DMS79 (cell line): Measurements from ENCODE around the gene STARD3NL.
"Not testable (repeated sequence)": the region's sequence is repeated elsewhere in the genome, so short reads cannot be mapped to it uniquely, and the experiment has no call there.

Experiments used
- DNase-seq: peaks from one replicate; lab custom pipeline; 2025; lab: John Stamatoyannopoulos, UW

STARD3NL gene

DNA sequence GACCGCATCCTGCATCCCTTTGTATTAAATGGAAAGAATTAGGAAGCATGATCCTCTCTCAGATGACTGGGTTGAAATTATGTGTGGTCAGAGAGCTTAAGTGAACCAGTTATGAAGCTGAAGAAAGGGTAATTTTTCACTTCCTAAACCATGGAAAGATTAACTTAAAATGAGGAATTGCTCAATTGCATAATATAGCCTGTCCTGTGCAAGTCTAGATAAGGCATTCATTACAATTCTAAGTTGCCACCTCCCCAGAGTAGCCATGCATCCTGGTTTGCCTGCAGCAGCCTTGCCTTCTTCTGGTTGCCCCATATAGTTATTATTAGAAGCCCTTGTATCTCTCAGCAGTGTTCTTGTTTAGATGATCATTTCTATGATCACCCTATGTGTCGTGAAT, 45.3 kb downstream of the STARD3NL start:
- DNase-seq, result no peak

GRCh38 chr7:38224392-38224791, 46.3 kb downstream of the STARD3NL start:
- no peak for DNase-seq

GRCh38 chr7:38229386-38229785, 51.3 kb downstream of the STARD3NL start:
- no peak for DNase-seq

- no peak for DNase-seq
These were observed 52.0 kb downstream of the STARD3NL start for GRCh38 chr7:38229884-38230642.

DNA sequence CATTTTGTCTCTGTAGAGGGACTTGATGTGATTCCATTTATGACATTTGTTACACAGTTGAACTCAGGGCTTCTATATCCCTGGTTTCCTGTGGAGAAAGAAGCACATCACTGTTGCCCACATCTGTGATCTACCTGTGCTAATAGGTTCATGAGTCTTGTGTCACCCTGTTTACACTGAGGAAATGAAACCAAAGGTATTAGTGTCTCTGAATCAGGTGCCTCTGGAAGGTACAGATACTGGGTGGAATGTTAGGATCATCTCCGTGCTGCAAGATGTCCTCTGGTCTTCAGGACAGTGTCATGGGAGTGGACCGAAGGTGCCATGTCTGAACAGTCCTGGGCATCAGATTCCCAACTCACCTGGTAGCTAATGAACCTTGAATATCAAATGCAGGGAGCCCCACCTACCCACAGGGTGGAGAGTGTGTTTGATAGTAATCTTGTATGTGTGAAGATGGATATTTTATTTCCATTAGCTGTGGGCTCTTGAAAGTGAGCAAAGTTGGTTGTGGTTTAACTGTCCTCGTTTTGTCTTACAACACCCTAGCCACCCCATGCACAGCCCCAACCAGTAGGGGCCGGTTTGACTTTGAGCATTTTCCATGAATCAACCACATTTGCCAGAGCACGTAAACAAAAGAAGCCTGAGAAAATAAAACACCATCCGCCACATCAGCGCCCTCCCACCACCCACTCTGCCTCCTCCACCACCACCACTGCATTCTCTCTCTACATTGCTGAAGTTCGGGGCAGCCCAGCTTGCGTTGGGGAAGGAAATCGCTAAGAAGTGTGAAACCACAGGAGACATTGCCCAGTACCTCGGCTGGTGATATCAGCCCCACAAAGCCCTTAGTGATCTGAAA, 54.7 kb downstream of the STARD3NL start:
- no peak for DNase-seq

GRCh38 chr7:38234759-38235158, 56.7 kb downstream of the STARD3NL start:
- DNase-seq, result not testable (repeated sequence)

DNA sequence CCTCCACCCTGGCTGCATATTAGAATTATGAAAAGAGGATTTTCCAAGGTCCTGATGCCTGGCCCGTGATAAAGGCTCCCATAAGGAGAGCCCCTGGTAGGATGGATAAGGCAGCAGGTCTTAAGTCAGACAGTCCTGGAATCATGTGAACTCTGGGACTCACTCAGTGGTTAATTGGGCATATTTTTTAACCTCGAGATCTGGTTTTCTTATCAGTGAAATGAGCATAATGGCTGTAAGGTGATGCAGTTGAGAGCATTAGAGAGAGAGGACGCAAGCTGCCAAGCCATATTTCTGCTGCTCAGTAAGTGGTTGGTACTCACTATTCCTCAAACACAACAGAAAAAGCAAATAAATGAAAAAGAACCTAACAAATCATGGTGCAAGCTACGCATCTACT, 57.6 kb downstream of the STARD3NL start:
- no peak for DNase-seq

DNA sequence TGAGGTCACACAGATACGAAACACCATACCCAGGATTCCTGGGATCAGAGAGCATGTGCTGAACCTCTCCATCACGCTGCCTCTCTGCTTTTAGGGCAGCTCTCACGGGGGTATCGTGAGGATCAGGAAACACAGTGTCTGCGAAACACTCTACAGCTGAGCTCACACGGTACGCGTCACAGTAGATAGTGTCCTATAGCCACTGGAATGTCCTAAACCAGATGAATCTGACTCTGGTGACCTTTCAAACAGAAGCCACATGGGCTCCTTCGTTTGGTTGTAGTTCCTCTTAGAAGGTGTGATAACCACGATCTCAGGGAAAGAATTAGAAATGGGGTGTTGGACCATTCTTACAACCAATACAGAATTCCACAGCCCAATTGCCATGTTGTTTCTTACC, 61.1 kb downstream of the STARD3NL start:
- not testable (repeated sequence) for DNase-seq

DNA sequence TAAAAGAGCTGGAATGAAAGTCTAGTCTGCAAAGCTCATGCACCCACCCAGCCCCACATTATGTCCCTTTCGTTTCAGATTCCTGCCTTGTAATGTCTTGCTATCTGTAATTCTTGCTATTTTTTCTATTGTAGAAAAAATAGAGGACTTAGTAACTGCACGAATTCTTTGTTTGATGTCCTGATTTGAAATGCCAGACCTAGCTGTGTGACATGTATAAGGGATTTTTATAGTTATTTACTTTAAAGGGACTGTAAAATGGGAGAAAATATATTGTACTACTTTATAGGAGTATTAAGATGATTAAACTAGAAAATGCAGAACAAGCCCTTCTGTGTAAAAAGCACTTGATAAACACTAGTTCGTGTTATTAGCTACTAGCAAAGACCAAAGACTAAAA, 63.0 kb downstream of the STARD3NL start:
- no peak for DNase-seq

GRCh38 chr7:38242814-38243213, 64.8 kb downstream of the STARD3NL start:
- no peak for DNase-seq

GRCh38 chr7:38243345-38243744, 65.3 kb downstream of the STARD3NL start:
- DNase-seq, result not testable (repeated sequence)

- no peak for DNase-seq
These were observed 66.5 kb downstream of the STARD3NL start for GRCh38 chr7:38244516-38244915.

- no peak for DNase-seq
These were observed 67.4 kb downstream of the STARD3NL start for GRCh38 chr7:38245409-38245977.

DNA sequence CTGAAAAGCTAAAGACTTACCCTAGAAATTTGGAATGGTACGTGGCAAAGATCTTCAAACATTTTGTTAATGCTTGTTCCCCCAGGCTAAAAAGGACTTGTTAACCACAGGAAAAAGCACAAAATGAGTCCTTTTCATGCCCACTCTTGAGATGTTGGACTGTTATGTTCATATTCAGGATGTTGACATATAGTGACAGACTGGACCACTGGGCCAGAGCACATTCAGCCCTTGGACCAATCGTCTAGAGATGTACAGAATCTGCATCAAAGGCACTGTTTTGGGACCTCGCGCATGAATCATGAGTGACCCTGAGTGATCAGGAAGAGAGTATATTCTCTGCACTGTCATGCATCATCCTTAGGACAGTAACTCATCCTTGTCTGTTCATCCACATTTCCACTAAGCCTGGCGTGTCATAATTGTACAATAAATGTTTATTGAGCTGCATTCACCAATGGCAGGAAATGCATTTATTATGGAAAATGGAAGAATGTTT, 70.1 kb downstream of the STARD3NL start:
- no peak for DNase-seq

GRCh38 chr7:38249849-38250248, 71.8 kb downstream of the STARD3NL start:
- DNase-seq, result not testable (repeated sequence)

DNA sequence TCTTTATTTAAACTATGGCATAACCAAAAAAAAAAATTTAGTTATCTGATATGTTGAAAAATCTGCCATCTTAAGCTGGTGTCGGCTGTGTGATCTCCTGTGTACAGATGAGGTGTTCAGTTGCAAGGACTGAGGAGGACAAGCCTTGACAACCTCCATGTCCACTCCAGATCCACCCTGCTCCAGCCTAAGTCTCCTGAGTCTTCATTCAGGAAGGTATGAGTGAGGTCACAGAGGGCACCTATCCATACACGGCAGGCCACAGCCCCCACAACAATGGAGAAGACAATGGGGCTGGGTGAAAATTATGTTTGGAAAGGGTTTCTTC, 79.3 kb downstream of the STARD3NL start:
- no peak for DNase-seq

DNA sequence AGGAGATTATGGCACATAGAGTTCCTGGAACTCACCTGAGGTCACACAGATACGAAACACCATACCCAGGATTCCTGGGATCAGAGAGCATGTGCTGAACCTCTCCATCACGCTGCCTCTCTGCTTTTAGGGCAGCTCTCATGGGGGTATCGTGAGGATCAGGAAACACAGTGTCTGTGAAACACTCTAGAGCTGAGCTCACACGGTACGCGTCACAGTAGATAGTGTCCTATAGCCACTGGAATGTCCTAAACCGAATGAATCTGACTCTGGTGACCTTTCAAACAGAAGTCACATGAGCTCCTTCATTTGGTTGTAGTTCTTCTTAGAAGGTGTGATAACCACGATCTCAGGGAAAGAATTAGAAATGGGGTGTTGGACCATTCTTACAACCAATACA, 81.1 kb downstream of the STARD3NL start:
- DNase-seq, result not testable (repeated sequence)

DNA sequence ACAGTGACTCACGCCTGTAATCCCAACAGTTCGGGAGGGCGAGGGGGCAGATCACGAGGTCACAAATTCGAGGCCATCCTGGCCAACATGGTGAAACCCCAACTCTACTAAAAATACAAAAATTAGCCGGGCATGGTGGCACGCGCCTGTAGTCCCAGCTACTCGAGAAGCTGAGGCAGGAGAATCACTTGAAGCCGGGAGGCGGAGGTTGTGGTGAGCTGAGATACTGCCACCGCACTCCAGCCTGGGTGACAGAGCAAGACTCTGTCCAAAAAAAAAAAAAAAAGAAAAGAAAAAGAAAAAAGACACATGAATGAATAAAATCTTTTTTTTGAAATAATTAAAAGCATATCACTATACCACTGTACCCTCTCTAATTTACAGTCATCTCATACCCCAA, 83.6 kb downstream of the STARD3NL start:
- DNase-seq, result not testable (repeated sequence)

DNA sequence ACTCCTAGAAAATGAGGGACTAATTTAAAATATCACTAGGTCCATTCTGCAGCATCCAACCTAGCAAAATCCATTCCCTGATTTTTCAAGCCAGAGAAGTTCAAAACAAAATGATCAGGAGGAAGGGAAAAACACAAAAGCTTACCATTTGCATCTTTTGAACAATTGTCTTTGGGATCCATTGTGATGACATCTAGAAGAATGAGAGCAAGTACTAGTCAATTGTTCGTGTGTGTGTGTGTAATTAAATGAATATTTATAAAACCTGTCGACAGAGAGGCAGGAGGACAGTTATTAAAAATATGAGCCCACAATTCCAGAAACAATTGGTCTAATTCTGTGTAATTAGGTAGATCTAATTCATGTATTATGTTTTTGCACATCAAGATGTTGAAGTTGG, 84.0 kb downstream of the STARD3NL start:
- DNase-seq, result not testable (repeated sequence)

DNA sequence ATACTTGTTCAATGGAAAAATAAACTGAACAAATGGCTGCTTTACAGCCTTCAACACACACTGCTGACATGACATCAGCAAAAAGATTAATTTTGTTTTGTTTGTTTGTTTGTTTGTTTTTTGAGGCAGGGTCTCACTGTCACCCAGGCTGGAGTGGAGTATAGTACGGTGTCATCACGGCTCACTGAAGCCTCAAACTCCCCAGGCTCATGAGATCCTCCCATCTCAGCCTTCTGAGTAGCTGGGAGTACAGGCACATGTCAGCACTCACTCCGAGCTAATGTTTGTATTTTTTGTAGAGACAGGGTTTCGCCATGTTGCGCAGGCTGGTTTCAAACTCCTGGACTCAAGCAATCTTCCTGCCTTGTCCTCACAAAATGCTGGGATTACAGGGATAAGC, 84.5 kb downstream of the STARD3NL start:
- no peak for DNase-seq

DNA sequence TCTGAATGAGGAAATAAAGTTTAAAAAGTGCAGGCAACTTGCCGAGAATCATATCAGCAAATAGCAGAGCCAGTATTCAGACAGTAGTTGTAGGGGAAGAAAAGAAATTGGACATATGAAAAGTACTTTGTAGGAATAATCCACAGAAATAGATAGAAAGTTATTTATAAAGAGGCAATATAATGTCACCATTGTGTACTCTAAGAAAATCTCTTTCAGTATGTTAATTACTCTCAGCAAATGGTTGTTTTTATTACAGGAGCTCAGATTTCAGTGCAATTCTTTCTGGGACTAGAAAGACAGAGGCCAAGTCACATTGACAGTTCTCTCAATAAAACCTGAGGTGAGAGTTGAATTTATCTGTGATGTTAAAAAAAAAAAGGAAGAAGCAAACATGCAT, 85.2 kb downstream of the STARD3NL start:
- not testable (repeated sequence) for DNase-seq

- not testable (repeated sequence) for DNase-seq
These were observed 86.6 kb downstream of the STARD3NL start for GRCh38 chr7:38264602-38265001.

DNA sequence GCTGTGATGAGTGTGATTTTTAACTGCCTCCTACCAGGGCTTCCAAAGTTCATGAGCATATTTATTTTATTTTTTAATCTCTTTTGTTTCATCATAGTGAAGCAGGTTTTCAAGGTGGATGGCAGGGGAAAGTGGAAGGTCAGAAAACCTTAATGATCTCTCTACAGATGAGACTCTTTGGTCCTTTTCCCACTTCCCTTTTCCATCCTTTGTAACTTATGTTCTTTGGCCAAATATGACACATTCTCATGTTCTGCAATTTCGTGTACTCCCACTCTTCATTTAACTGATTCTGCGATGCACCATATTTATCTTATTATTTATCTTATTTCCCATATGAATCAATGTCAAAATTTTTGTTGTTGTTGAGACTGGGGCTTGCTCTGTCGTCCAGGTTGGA, 87.9 kb downstream of the STARD3NL start:
- DNase-seq, result not testable (repeated sequence)
